ENCODE measurements around the gene LRP2. TPM values are rescaled to one million over a fixed set of nuclear protein-coding genes. Genes with fewer than 3 reads are reported as not detected.

The LRP2 gene
- total and polyA plus RNA-seq, 4 donors, result 0.19 to 5.7 (median 0.40) TPM

- no peak for TF ChIP-seq REST (IDR thresholded peaks at IDR 0.05)
- no peak for TF ChIP-seq TAF1 (conservative IDR thresholded peaks at IDR 0.05)
- no peak for TF ChIP-seq HNF4A (conservative IDR thresholded peaks at IDR 0.05)
- no peak for TF ChIP-seq FOXA1 (IDR thresholded peaks at IDR 0.05)
- no peak for TF ChIP-seq GABPA (IDR thresholded peaks at IDR 0.05 in 1 of 2, conservative IDR thresholded peaks at IDR 0.05 in 1 of 2)
- no peak for TF ChIP-seq RAD21 (IDR thresholded peaks at IDR 0.05)
- no peak for TF ChIP-seq MAX (IDR thresholded peaks at IDR 0.05)
- TF ChIP-seq NR2F2 (IDR thresholded peaks at IDR 0.05), result no peak
- no peak for TF ChIP-seq YY1 (IDR thresholded peaks at IDR 0.05)
- no peak for TF ChIP-seq HNF4G (IDR thresholded peaks at IDR 0.05)
- TF ChIP-seq FOXA2 (IDR thresholded peaks at IDR 0.05), result no peak
- TF ChIP-seq CTCF (IDR thresholded peaks at IDR 0.05; ENCODE audit: low read depth, low read length, missing input control), result no peak
- no peak for TF ChIP-seq ATF3 (IDR thresholded peaks at IDR 0.05)
- no peak for TF ChIP-seq SP1 (IDR thresholded peaks at IDR 0.05)
- TF ChIP-seq RXRA (IDR thresholded peaks at IDR 0.05), result no peak
- no peak for TF ChIP-seq JUND (IDR thresholded peaks at IDR 0.05)
- TF ChIP-seq EGR1 (IDR thresholded peaks at IDR 0.05; ENCODE audit: low read depth in 2 of 2), result no peak
- no peak for TF ChIP-seq ZBTB33 (IDR thresholded peaks at IDR 0.05)
- Histone ChIP-seq H3K4me1 (ENCODE audit: control insufficient read depth in 4 of 4, insufficient read depth in 4 of 4, low read length in 3 of 4) (no peaks in the 10 kb centered on the region), H3K27me3 (ENCODE audit: control insufficient read depth in 4 of 4, insufficient read depth in 4 of 4, low read length in 3 of 4) (no peaks in the 10 kb centered on the region), H3K36me3 (ENCODE audit: control insufficient read depth in 4 of 4, insufficient read depth in 3 of 4, low read depth in 1 of 4, low read length in 3 of 4) (no peaks in the 10 kb centered on the region), H3K27ac (ENCODE audit: low read depth in 1 of 2, low read length in 2 of 2) (no peak overlapping the region), H3K9me3 (ENCODE audit: control insufficient read depth in 4 of 4, low read length in 3 of 4) (no peaks in the 10 kb centered on the region), H3K9ac (ENCODE audit: low read depth in 1 of 2, low read length in 2 of 2) (no peak overlapping the region), H3K4me3 (ENCODE audit: low read depth in 1 of 3, low read length in 3 of 3) (no peak overlapping the region)
- DNase-seq (ENCODE audit: low spot score), result no peak
- WGBS, result 90% methylated on average over 4 of the region's 4 CpGs
Observed at GRCh38 chr2:169082995-169083394, 279.3 kb downstream of the LRP2 start.

Measured in liver (tissue), 9 donors.